Natural killer cell (primary cell): ENCODE measurements around the gene IFT74. TPM values are rescaled to one million over a fixed set of nuclear protein-coding genes. Genes with fewer than 3 reads are reported as not detected.

ENCODE experiments used
- ATAC-seq, 3 donors: fragments of 150-1000 bp in 2 of 3; fragments of 200-7000 bp in 1 of 3; cut with Tn5 transposase; 1 replicate in 1 of 3; 2 replicates in 2 of 3; pipeline ENCODE4 v1.10.0; 2021; ENCODE audit warnings: mild to moderate bottlenecking in 2 of 3, moderate library complexity in 2 of 3
- DNase-seq, 2 donors: peaks; one replicate each; pipeline versions ENCODE4 v3.0.0 to v3.0.0-alpha.2; 2013 to 2021; ENCODE audit warnings: mixed read lengths in 1 of 2
- H3K27ac ChIP-seq: one replicate; pipeline ENCODE4 v1.5.1; 2013; ENCODE audit warnings: mild to moderate bottlenecking, low read length
- H3K27me3 ChIP-seq: one replicate; pipeline ENCODE4 v1.6.1; 2013; ENCODE audit warnings: low read length; ENCODE audit not compliant: control insufficient read depth, insufficient read depth
- H3K36me3 ChIP-seq: one replicate; pipeline ENCODE4 v1.6.1; 2013; ENCODE audit warnings: low read length; ENCODE audit not compliant: control insufficient read depth, insufficient read depth
- H3K4me1 ChIP-seq: one replicate; pipeline ENCODE4 v1.6.1; 2013; ENCODE audit warnings: low read length; ENCODE audit not compliant: control insufficient read depth, insufficient read depth
- H3K4me3 ChIP-seq: one replicate; pipeline ENCODE4 v1.5.1; 2013; ENCODE audit warnings: low read length
- H3K9me3 ChIP-seq: one replicate; pipeline ENCODE4 v1.6.1; 2013; ENCODE audit warnings: low read length; ENCODE audit not compliant: control insufficient read depth, insufficient read depth
- H3K27ac Mint-ChIP-seq, 2 donors: one replicate each; pipeline ENCODE4 v1.8.0; 2022; ENCODE audit warnings: mild to moderate bottlenecking in 2 of 2, mixed read lengths in 2 of 2, moderate library complexity in 1 of 2
- H3K27me3 Mint-ChIP-seq, 2 donors: one replicate each; pipeline ENCODE4 v1.8.0; 2022; ENCODE audit warnings: low read depth in 2 of 2, mixed read lengths in 2 of 2
- H3K36me3 Mint-ChIP-seq: one replicate; pipeline ENCODE4 v1.8.0; 2022; ENCODE audit warnings: mixed read lengths
- H3K4me1 Mint-ChIP-seq, 2 donors: one replicate each; pipeline ENCODE4 v1.8.0; 2022; ENCODE audit warnings: mixed read lengths in 2 of 2
- H3K4me3 Mint-ChIP-seq: one replicate; pipeline ENCODE4 v1.8.0; 2022; ENCODE audit warnings: mild to moderate bottlenecking, moderate library complexity, mixed read lengths
- H3K9me3 Mint-ChIP-seq, 2 donors: one replicate each; pipeline ENCODE4 v1.8.0; 2022; ENCODE audit warnings: mixed read lengths in 2 of 2
- CTCF ChIP-seq: fragments of 200-600 bp; IDR thresholded peaks from one replicate; pipeline ENCODE4 v1.8.0; 2022; ENCODE audit warnings: antibody characterized with exemption
- WGBS: methylation state at CpG from one replicate; pipeline ENCODE4 v1.1.7; 2013; ENCODE audit warnings: missing lambda C conversion rate; ENCODE audit not compliant: insufficient coverage; 5-methylcytosine and 5-hydroxymethylcytosine counted together
- intact Hi-C: fragments of 100-400 bp; cut with micrococcal nuclease; formaldehyde crosslinking; loops from one replicate; pipeline ENCODE4 v1.14.2; 2022
- total RNA-seq, 4 donors: library from RNA; stranded (reverse); fragments of 120-200 nt in 1 of 4; gene quantifications; one replicate each; pipeline versions ENCODE4 v1.2.3 to v1.2.4, GENCODE V29; 2013 to 2022

The IFT74 gene
- total RNA-seq, 3 donors from 2014 or later (not counting 1 experiment from before 2014, with no cell fraction given): 6.0 to 8.7 (median 7.0) TPM

- Mint-ChIP-seq H3K4me1 (no peaks in the 10 kb centered on the region), H3K4me3 (no peak overlapping the region), H3K36me3 (peaks cover 7% of the 10 kb centered on the region), H3K27me3 (no peaks in the 10 kb centered on the region), H3K9me3 (no peaks in the 10 kb centered on the region), H3K27ac (no peak overlapping the region)
- no peaks in the 10 kb centered on the region for H3K4me1 ChIP-seq
- H3K27ac ChIP-seq: no peak overlapping the region
- no peaks in the 10 kb centered on the region for H3K9me3 ChIP-seq
- TF ChIP-seq CTCF: no peak
- H3K27me3 ChIP-seq: no peaks in the 10 kb centered on the region
- H3K36me3 ChIP-seq: peaks cover 7% of the 10 kb centered on the region
- ATAC-seq (no peak), DNase-seq (no peak)
- 48% methylated on average over 1 of the region's 1 CpG for whole genome bisulfite sequencing
- intact Hi-C loops: no loop called here
- H3K4me3 ChIP-seq: no peak overlapping the region
Observed at GRCh38 chr9:26983340-26983739, 27.1 kb downstream of the IFT74 start.

- no peak for DNase-seq
- H3K4me3 ChIP-seq: no peak overlapping the region
- H3K36me3 ChIP-seq: no peaks in the 10 kb centered on the region
- no peaks in the 10 kb centered on the region for H3K9me3 ChIP-seq
- no peaks in the 10 kb centered on the region for H3K4me1 ChIP-seq
- WGBS: no CpG with 5 or more reads among the region's 2 CpGs
- Mint-ChIP-seq H3K4me3 (no peak overlapping the region), H3K9me3 (no peaks in the 10 kb centered on the region), H3K36me3 (no peaks in the 10 kb centered on the region), H3K4me1 (no peaks in the 10 kb centered on the region), H3K27me3 (no peaks in the 10 kb centered on the region), H3K27ac (no peak overlapping the region)
- ATAC-seq: no peak
- H3K27ac ChIP-seq: no peak overlapping the region
- intact Hi-C loops: no loop called here
- TF ChIP-seq CTCF: no peak
- no peaks in the 10 kb centered on the region for H3K27me3 ChIP-seq
Observed at GRCh38 chr9:26995810-26996209, 39.6 kb downstream of the IFT74 start.

GRCh38 chr9:27003426-27004077 is 47.3 kb downstream of the IFT74 start:
- Histone ChIP-seq H3K4me1 (no peaks in the 10 kb centered on the region), H3K4me3 (no peak overlapping the region), H3K36me3 (no peaks in the 10 kb centered on the region), H3K27ac (no peak overlapping the region), H3K9me3 (no peaks in the 10 kb centered on the region), H3K27me3 (no peaks in the 10 kb centered on the region)
- Mint-ChIP-seq H3K4me3 (no peak overlapping the region), H3K27me3 (no peaks in the 10 kb centered on the region), H3K4me1 (no peaks in the 10 kb centered on the region), H3K36me3 (no peaks in the 10 kb centered on the region), H3K9me3 (no peaks in the 10 kb centered on the region), H3K27ac (no peak overlapping the region)
- DNase-seq: no peak
- TF ChIP-seq CTCF: no peak
- intact Hi-C loops: no loop called here
- WGBS: 93% methylated on average over 2 of the region's 3 CpGs
- no peak for ATAC-seq

GRCh38 chr9:27005491-27005890 is 49.3 kb downstream of the IFT74 start, which contains the start of gene LRRC19:
TSS of gene LRRC19 (minus strand) at chr9:27005672. CDS start at chr9:26999694, 5,978 bp downstream.
- no peak within 1 kb of the TSS for H3K4me3 Mint-ChIP-seq
- Histone ChIP-seq H3K4me1 (no peaks in the 10 kb centered on the region), H3K9me3 (no peaks in the 10 kb centered on the region), H3K27ac (no peak within 1 kb of the TSS), H3K27me3 (no peaks in the 10 kb centered on the region), H3K4me3 (no peak within 1 kb of the TSS), H3K36me3 (no peaks in the 10 kb centered on the region)
- ATAC-seq (no peak), DNase-seq (no peak)
- intact Hi-C loops: no loop called here
- WGBS: 100% methylated on average over 1 of the region's 3 CpGs
- TF ChIP-seq CTCF: no peak
- no peak within 1 kb of the TSS for H3K27ac Mint-ChIP-seq
- no peaks in the 10 kb centered on the region for H3K4me1 Mint-ChIP-seq
- H3K36me3 Mint-ChIP-seq: no peaks in the 10 kb centered on the region
- H3K9me3 Mint-ChIP-seq: no peaks in the 10 kb centered on the region
- no peaks in the 10 kb centered on the region for H3K27me3 Mint-ChIP-seq
